ENCODE measurements around the gene GPD1L. TPM values are rescaled to one million over a fixed set of nuclear protein-coding genes. Genes with fewer than 3 reads are reported as not detected.

Gene GPD1L
- total RNA-seq, 2 experiments from 2014 or later = 9.2 to 10.2 TPM

GRCh38 chr3:32197991-32198390 is 91.6 kb downstream of the GPD1L start:
- intact Hi-C loops (cut with micrococcal nuclease) = no loop called here
- ChIA-PET POLR2A (no interaction called here), CTCF (interaction anchor here (2.1 kb wide), 1 partner anchor 22 kb away, joined by 7 read pairs; no protein-coding TSS in a partner anchor)
- Mint-ChIP-seq H3K9me3 (no peaks in the 10 kb centered on the region), H3K4me3 (no peak overlapping the region), H3K27me3 (peaks cover 2% of the 10 kb centered on the region), H3K27ac (no peak overlapping the region), H3K36me3 (ENCODE audit: low read depth) (no peaks in the 10 kb centered on the region), H3K4me1 (ENCODE audit: low read depth) (no peaks in the 10 kb centered on the region)
- TF ChIP-seq CTCF (IDR thresholded peaks at IDR 0.05) = no peak
- ATAC-seq = no peak
- DNase-seq = no peak

DNA sequence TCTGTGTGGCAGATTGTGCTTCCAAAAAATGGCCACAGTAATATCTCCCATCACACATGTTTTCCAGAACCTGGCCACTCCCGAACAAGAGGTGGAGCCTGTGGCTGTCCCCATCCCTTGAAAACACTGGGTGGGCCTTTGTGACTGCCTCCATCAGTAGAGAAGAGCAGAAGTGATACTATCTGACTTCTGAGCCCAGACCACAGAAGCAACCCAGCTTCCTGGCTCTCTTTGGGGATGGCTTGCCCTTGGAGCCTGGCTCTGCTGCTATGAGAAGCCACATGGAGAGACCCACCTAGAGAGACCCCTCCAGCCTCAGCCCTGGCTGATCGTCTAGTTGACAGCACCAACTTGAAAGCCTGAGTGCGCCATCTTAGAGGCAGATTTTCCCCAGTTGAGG is 92.3 kb downstream of the GPD1L start:
- Mint-ChIP-seq H3K4me1 (ENCODE audit: low read depth) (no peaks in the 10 kb centered on the region), H3K9me3 (no peaks in the 10 kb centered on the region), H3K27ac (no peak overlapping the region), H3K4me3 (no peak overlapping the region), H3K36me3 (ENCODE audit: low read depth) (no peaks in the 10 kb centered on the region), H3K27me3 (peaks cover 2% of the 10 kb centered on the region)
- intact Hi-C loops (cut with micrococcal nuclease) = no loop called here
- TF ChIP-seq CTCF (IDR thresholded peaks at IDR 0.05) = no peak
- DNase-seq = no peak
- ChIA-PET POLR2A (no interaction called here), CTCF (interaction anchor here (0.9 to 2.1 kb wide), 2 partner anchors 15 to 23 kb away, joined by 3 to 7 read pairs; no protein-coding TSS in a partner anchor)
- no peak for ATAC-seq

- CTCF ChIA-PET = no interaction called here
Measured at GRCh38 chr3:32200490-32200889, 94.1 kb downstream of the GPD1L start.

GRCh38 chr3:32200992-32201758 is 94.8 kb downstream of the GPD1L start:
- H3K4me3 Mint-ChIP-seq = no peak overlapping the region
- H3K36me3 Mint-ChIP-seq (ENCODE audit: low read depth) = no peaks in the 10 kb centered on the region
- ATAC-seq = no peak
- ChIA-PET CTCF (no interaction called here), POLR2A (interaction anchor here (0.9 kb wide), 1 partner anchor 65 kb away, joined by 3 read pairs; no protein-coding TSS in a partner anchor)
- no peak overlapping the region for H3K27ac Mint-ChIP-seq
- H3K9me3 Mint-ChIP-seq = no peaks in the 10 kb centered on the region
- H3K27me3 Mint-ChIP-seq = peaks cover 4% of the 10 kb centered on the region
- no peaks in the 10 kb centered on the region for H3K4me1 Mint-ChIP-seq (ENCODE audit: low read depth)
- no peak for TF ChIP-seq CTCF (IDR thresholded peaks at IDR 0.05)
- intact Hi-C loops (cut with micrococcal nuclease) = no loop called here
- DNase-seq = no peak

More at GRCh38 chr3:32200490-32200889, 94.1 kb downstream of the GPD1L start:
- ATAC-seq (no peak), DNase-seq (no peak)
- no peak overlapping the region for H3K27ac Mint-ChIP-seq
- H3K4me1 Mint-ChIP-seq (ENCODE audit: low read depth) = no peaks in the 10 kb centered on the region
- no peaks in the 10 kb centered on the region for H3K36me3 Mint-ChIP-seq (ENCODE audit: low read depth)
- peaks cover 4% of the 10 kb centered on the region for H3K27me3 Mint-ChIP-seq
- no peak for TF ChIP-seq CTCF (IDR thresholded peaks at IDR 0.05)
- no peaks in the 10 kb centered on the region for H3K9me3 Mint-ChIP-seq
- intact Hi-C loops (cut with micrococcal nuclease) = no loop called here
- POLR2A ChIA-PET = interaction anchor here (0.9 kb wide), 1 partner anchor 65 kb away, joined by 3 read pairs; no protein-coding TSS in a partner anchor
- no peak overlapping the region for H3K4me3 Mint-ChIP-seq

GRCh38 chr3:32202496-32202895 is 96.1 kb downstream of the GPD1L start:
- Mint-ChIP-seq H3K9me3 (no peaks in the 10 kb centered on the region), H3K27me3 (peaks cover 1% of the 10 kb centered on the region), H3K4me1 (ENCODE audit: low read depth) (no peaks in the 10 kb centered on the region), H3K4me3 (no peak overlapping the region), H3K27ac (no peak overlapping the region), H3K36me3 (ENCODE audit: low read depth) (no peaks in the 10 kb centered on the region)
- ChIA-PET POLR2A (no interaction called here), CTCF (no interaction called here)
- no peak for TF ChIP-seq CTCF (IDR thresholded peaks at IDR 0.05)
- no peak for DNase-seq
- no peak for ATAC-seq
- intact Hi-C loops (cut with micrococcal nuclease) = no loop called here
